Measurements from ENCODE around the gene SERPINA4. TPM values are rescaled to one million over a fixed set of nuclear protein-coding genes. Genes with fewer than 3 reads are reported as not detected.

Gene SERPINA4
- total RNA-seq, 1 experiment from 2014 or later = not detected

GRCh38 chr14:94615823-94616570 lies 54.8 kb downstream of the SERPINA4 start:
- H3T11ph ChIP-seq (ENCODE audit: low read length) = no peak overlapping the region
- H4K91ac ChIP-seq (ENCODE audit: insufficient read length, low read depth, low read length) = no peak overlapping the region
- H4K8ac ChIP-seq (replicated peaks; ENCODE audit: insufficient read length, low read depth, low read length) = no peak overlapping the region
- H4K20me1 ChIP-seq (ENCODE audit: control insufficient read depth, insufficient read depth, insufficient read length) = no peaks in the 10 kb centered on the region
- H2BK120ac ChIP-seq (ENCODE audit: low read depth, low read length, poor library complexity, severe bottlenecking) = no peak overlapping the region
- no peak overlapping the region for H3K18ac ChIP-seq (ENCODE audit: insufficient read length, low read depth, low read length)
- no peaks in the 10 kb centered on the region for H3K79me2 ChIP-seq (ENCODE audit: insufficient read depth, low read length)
- Mint-ChIP-seq H3K9me3 (peaks cover 35 to 40% of the 10 kb centered on the region in 2 experiments), H3K4me1 (peaks cover 8 to 14% of the 10 kb centered on the region in 2 experiments), H3K36me3 (ENCODE audit: insufficient read depth in 1 of 3, low read depth in 3 of 3) (peaks cover 2 to 25% (median 14%) of the 10 kb centered on the region in 3 experiments; a peak in 6 of 7 replicates), H3K4me3 (no peak overlapping the region), H3K27ac (no peak overlapping the region; a peak in 1 of 7 replicates), H3K27me3 (ENCODE audit: low read depth) (peaks cover 13% of the 10 kb centered on the region)
- no CpG with 5 or more reads among the region's 8 CpGs for WGBS (ENCODE audit: extremely low coverage, insufficient read length, low lambda C conversion rate)
- no peak overlapping the region for H3K9ac ChIP-seq (ENCODE audit: extremely low read depth, insufficient read length, low read length)
- H3K56ac ChIP-seq (ENCODE audit: insufficient read length, low read depth, low read length) = no peak overlapping the region
- H3K27ac ChIP-seq (ENCODE audit: insufficient read length, low read depth, low read length) = no peak overlapping the region
- H3K9me3 ChIP-seq (ENCODE audit: control insufficient read depth, low read depth, low read length) = peaks cover 9% of the 10 kb centered on the region
- H2BK5ac ChIP-seq (ENCODE audit: insufficient read length, low read length) = no peak overlapping the region
- no peak overlapping the region for H2BK15ac ChIP-seq (ENCODE audit: low read depth, low read length)
- H3K4me1 ChIP-seq (ENCODE audit: insufficient read depth, low read length) = no peaks in the 10 kb centered on the region
- DNase-seq = no peak
- H2AK5ac ChIP-seq (ENCODE audit: insufficient read length, low read length) = no peak overlapping the region
- TF ChIP-seq CTCF (conservative IDR thresholded peaks at IDR 0.05) = no peak
- no peak overlapping the region for H2BK20ac ChIP-seq (ENCODE audit: low read depth, low read length, poor library complexity, severe bottlenecking)
- H3K14ac ChIP-seq (ENCODE audit: insufficient read depth, low read length) = no peak overlapping the region; the same call in 1 of the 2 replicates
- no peak overlapping the region for H3K23ac ChIP-seq (ENCODE audit: insufficient read length, low read depth, low read length)
- no peak overlapping the region for H3K4ac ChIP-seq (ENCODE audit: low read depth, low read length)
- no peak overlapping the region for H4K5ac ChIP-seq (ENCODE audit: insufficient read length, low read depth, low read length)
- no peaks in the 10 kb centered on the region for H3K23me2 ChIP-seq (ENCODE audit: insufficient read length, low read depth, low read length, poor library complexity, severe bottlenecking)
- no peaks in the 10 kb centered on the region for H3K27me3 ChIP-seq (ENCODE audit: insufficient read depth, low read length)
- no peak overlapping the region for H3K4me2 ChIP-seq (ENCODE audit: insufficient read depth, insufficient read length, low read length)
- no peak overlapping the region for H2BK12ac ChIP-seq (ENCODE audit: insufficient read length, low read depth, low read length)
- H3K79me1 ChIP-seq (ENCODE audit: insufficient read depth, low read depth, low read length, poor library complexity, severe bottlenecking) = no peaks in the 10 kb centered on the region
- H2AFZ ChIP-seq (ENCODE audit: low read length) = no peak overlapping the region

Measured in H9 (cell line).